A549 (cell line): Measurements from ENCODE around the gene NTM.

ENCODE experiments used
- REST ChIP-seq: fragments of 200-600 bp; sonication (generic); IDR thresholded peaks from 2 replicates; pipeline ENCODE4 v1.6.1; 2016; ENCODE audit warnings: antibody characterized with exemption, mild to moderate bottlenecking, moderate library complexity
- SMC3 ChIP-seq: fragments of >200 bp; sonication (Bioruptor Twin); formaldehyde crosslinking; IDR thresholded peaks from 3 replicates; pipeline ENCODE4 v1.6.1; 2018; ENCODE audit warnings: inconsistent platforms

- TF ChIP-seq REST = no peak
- TF ChIP-seq SMC3 = no peak
Measured at GRCh38 chr11:132217856-132218255, 847.4 kb downstream of the NTM start.
